HEK293T (cell line): ENCODE results near the gene TMEM203.

Source experiments
- CTCF ChIA-PET: fragments of 350-600 bp; formaldehyde crosslinking; extraction: SDS; loops from one replicate; lab custom pipeline; 2021; ENCODE audit warnings: antibody characterized with exemption, inconsistent platforms; lab: Yijun Ruan, JAX
- POLR2A ChIA-PET: fragments of 350-600 bp; formaldehyde crosslinking; extraction: SDS; loops from one replicate; lab custom pipeline; 2020; ENCODE audit warnings: antibody characterized with exemption, inconsistent platforms; lab: Yijun Ruan, JAX
- DNase-seq: peaks from one replicate; pipeline ENCODE4 v3.0.0; 2012; ENCODE audit warnings: mixed read lengths; ENCODE audit errors: extremely low spot score
- ARNT ChIP-seq: fragments of 450-650 bp; IDR thresholded peaks from 2 replicates; pipeline ENCODE4 v1.6.1; 2017; ENCODE audit warnings: mild to moderate bottlenecking
- BHLHE40 ChIP-seq: fragments of 450-650 bp; IDR thresholded peaks from 2 replicates; pipeline ENCODE4 v1.6.1; 2016; ENCODE audit warnings: mild to moderate bottlenecking, moderate library complexity, borderline replicate concordance
- CTBP1 ChIP-seq: fragments of 450-650 bp; IDR thresholded peaks from 2 replicates; pipeline ENCODE4 v1.6.1; 2016; ENCODE audit warnings: borderline replicate concordance
- ELF4 ChIP-seq: fragments of 450-650 bp; IDR thresholded peaks from 2 replicates; pipeline ENCODE4 v1.6.1; 2017; ENCODE audit warnings: antibody characterized with exemption
- FOXA1 ChIP-seq: fragments of 450-650 bp; IDR thresholded peaks from 2 replicates; pipeline ENCODE4 v1.6.1; 2016; ENCODE audit warnings: mild to moderate bottlenecking
- FOXK2 ChIP-seq: fragments of 450-650 bp; IDR thresholded peaks from 2 replicates; pipeline ENCODE4 v1.6.1; 2016; ENCODE audit warnings: mild to moderate bottlenecking
- FOXM1 ChIP-seq: fragments of 450-650 bp; IDR thresholded peaks from 2 replicates; pipeline ENCODE4 v1.6.1; 2017; ENCODE audit warnings: mild to moderate bottlenecking, borderline replicate concordance
- HDGF ChIP-seq: fragments of 450-650 bp; IDR thresholded peaks from 2 replicates; pipeline ENCODE4 v1.6.1; 2017; ENCODE audit warnings: antibody characterized with exemption, borderline replicate concordance
- L3MBTL2 ChIP-seq: fragments of 450-650 bp; conservative IDR thresholded peaks from 2 replicates; pipeline ENCODE4 v1.6.1; 2016; ENCODE audit warnings: mild to moderate bottlenecking
- LEF1 ChIP-seq: fragments of 450-650 bp; IDR thresholded peaks from 2 replicates; pipeline ENCODE4 v1.6.1; 2017; ENCODE audit warnings: mild to moderate bottlenecking, borderline replicate concordance
- NFRKB ChIP-seq: fragments of 450-650 bp; IDR thresholded peaks from 2 replicates; pipeline ENCODE4 v1.6.1; 2016; ENCODE audit warnings: mild to moderate bottlenecking, moderate library complexity
- SP1 ChIP-seq: fragments of 450-650 bp; IDR thresholded peaks from 2 replicates; pipeline ENCODE4 v1.6.1; 2017
- SUZ12 ChIP-seq: fragments of 450-650 bp; IDR thresholded peaks from 2 replicates; pipeline ENCODE4 v1.6.1; 2016; ENCODE audit warnings: mild to moderate bottlenecking
- TARDBP ChIP-seq: fragments of 450-650 bp; IDR thresholded peaks from 2 replicates; pipeline ENCODE4 v1.6.1; 2016
- ZNF384 ChIP-seq: fragments of 450-650 bp; IDR thresholded peaks from 2 replicates; pipeline ENCODE4 v1.6.1; 2016
- TF ChIP-seq, protein P1 (sequence below): fragments of 450-650 bp; IDR thresholded peaks from 2 replicates; pipeline ENCODE4 v1.6.1; 2016

The TMEM203 gene

DNA sequence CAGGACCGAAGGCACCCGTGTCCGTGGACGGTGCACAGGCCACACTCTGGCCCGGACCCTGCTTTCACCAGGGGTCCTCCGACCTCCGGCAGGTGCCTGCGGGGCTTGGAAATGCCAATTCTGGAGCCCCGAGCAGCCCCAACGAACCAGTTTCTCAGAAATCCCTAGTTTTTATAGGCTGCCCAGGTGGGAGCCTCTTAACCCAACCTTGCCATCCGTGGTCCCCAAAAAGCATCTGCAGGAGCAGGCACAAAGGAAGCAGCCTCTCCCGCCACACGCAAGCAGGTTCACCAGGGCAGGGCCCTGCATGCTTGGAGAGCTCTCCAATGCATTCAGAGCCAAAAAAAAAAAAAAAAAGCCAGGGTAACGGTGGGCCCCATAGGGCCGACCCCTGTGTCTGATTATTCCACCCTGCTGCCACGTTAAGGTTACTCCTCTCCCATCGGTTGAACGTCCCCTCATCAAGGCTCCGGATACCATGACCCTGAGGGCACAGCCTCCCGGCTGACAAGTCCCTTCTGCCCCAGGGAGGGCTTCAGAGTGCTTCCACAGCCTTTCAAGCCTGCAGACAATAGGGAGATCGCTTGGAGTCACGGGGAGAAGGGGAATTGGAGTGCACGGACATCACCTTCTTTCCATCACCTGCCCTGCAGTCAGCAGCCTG is 4.1 kb downstream of the TMEM203 start:
- ChIA-PET CTCF (interaction anchor here (0.7 kb wide), 1 partner anchor 35 kb away, joined by 3 read pairs; no protein-coding TSS in a partner anchor), POLR2A (interaction anchor here (0.9 to 2.0 kb wide), 13 partner anchors 11 to 72 kb away, joined by 3 to 16 read pairs (median 5); partner anchors contain the start of genes ANAPC2, RNF224, SSNA1 and TUBB4B)
- TF ChIP-seq BHLHE40 (no peak), LEF1 (no peak)
- TF ChIP-seq, protein P1, sequence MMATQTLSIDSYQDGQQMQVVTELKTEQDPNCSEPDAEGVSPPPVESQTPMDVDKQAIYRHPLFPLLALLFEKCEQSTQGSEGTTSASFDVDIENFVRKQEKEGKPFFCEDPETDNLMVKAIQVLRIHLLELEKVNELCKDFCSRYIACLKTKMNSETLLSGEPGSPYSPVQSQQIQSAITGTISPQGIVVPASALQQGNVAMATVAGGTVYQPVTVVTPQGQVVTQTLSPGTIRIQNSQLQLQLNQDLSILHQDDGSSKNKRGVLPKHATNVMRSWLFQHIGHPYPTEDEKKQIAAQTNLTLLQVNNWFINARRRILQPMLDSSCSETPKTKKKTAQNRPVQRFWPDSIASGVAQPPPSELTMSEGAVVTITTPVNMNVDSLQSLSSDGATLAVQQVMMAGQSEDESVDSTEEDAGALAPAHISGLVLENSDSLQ, result no peak
- DNase-seq, result no peak

DNA sequence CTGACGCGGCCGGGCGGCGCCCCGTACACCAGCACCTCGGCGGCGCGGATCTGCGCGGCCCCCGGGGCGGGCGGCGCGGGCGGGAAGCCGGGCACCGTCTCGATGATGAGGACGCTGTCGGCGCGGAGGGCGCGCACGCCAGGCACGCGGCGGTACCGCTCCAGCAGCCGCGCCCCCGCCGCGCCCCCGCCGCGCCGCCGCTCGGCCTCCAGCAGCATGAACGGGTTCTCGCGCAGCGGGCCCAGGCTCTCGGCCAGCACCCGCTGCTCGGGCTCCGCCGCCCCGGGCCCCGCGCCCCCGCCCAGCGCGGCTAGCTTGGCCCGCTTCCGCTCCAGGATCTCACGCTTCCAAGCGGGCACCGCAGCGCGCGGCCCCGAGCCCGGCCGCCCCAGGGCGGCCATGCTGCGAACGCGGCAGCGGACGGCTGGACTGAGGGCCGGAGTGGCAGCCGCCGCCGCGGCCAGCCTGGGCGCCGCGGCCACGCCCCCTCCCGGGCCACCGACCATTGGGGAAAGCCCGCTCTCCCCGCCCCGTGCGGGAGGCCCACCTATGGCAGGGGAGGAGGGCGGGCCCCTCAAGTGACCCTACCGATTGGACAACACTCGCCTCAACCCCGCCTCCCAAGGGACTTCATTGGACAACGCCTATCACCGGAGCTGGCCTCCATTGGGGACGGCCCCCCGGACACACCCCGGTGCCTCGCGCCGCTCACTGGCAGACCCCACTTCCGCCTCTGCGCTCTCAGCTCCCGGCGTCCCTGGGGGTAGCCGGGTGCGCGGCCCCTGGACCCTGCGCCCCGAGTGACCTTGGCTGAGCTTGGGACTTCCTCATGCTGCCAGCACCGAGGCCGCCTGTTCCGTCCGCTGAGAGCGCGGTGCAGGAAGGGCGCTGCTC is 4.9 kb downstream of the TMEM203 start, which contains the start of gene TPRN:
TPRN (minus strand) TSS at position 431 of the 894 bp plus-strand sequence; CDS start at position 401, 30 bp downstream.
- DNase-seq, result peak; percentile 99
- CTCF ChIA-PET, result interaction anchor here (0.7 kb wide), 1 partner anchor 36 kb away, joined by 3 read pairs; no protein-coding TSS in a partner anchor
- POLR2A ChIA-PET, result interaction anchor here (0.9 to 2.0 kb wide), 12 partner anchors 10 to 71 kb away, joined by 3 to 16 read pairs (median 4); partner anchors contain the start of genes ANAPC2, RNF224, SSNA1 and TUBB4B
- TF ChIP-seq, protein P1, result peak; percentile 68
- TF ChIP-seq FOXA1 (no peak), ARNT (no peak), HDGF (0 out of 2 replicates have a peak, but pooled peaks have one; percentile 57), ELF4 (peak; percentile 87), FOXM1 (0 out of 2 replicates have a peak, but pooled peaks have one; percentile 48), LEF1 (peak; percentile 50; the same call in 1 of the 2 replicates), FOXK2 (no peak), SP1 (0 out of 2 replicates have a peak, but pooled peaks have one; percentile 33)

DNA sequence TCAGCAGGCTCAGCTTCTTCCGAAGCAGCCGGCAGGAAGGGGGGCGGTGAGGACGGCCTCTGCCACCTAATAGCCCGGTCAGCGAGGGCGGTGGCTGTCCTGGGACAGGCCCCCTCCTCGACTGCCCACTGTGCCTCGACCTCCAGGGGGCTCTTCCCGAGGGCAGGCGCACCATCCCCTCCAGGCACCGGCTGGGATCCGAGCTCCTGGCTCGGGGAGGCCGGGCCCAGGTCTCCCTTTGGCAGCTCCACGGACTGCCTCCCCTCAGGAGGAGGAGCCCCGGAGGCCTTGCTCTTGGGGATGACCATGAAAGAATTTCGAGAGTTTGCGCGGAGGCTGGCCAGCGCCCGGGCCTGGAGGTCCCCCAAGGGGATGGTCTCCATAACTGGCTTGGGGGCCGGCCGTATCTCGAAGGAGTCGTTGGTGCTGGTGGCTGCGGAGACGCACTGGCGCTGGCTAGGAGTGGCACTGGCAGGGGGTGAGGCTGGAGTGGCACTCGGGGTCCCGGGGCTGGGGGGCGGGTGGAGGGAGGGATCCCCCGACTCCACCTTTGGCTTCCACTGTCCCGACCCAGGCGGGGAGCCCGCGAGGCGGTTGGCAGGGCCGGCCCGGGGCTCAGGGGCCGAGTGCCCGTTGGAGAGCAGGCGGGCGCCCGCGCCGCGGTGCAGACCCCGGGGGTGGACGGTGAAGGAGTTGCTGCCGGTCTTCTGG is 5.9 kb downstream of the TMEM203 start:
- CTCF ChIA-PET, result interaction anchor here (0.6 kb wide), 1 partner anchor 10 kb away, joined by 3 read pairs; no protein-coding TSS in a partner anchor
- POLR2A ChIA-PET, result interaction anchor here (1.1 to 3.4 kb wide), 5 partner anchors 11 to 70 kb away, joined by 3 to 19 read pairs (median 4); partner anchors contain the start of genes ANAPC2 and SSNA1
- TF ChIP-seq SUZ12, result no peak
- TF ChIP-seq, protein P1, result no peak
- TF ChIP-seq SP1, result no peak
- no peak for TF ChIP-seq NFRKB
- TF ChIP-seq FOXA1, result no peak
- no peak for TF ChIP-seq ELF4
- TF ChIP-seq ARNT, result no peak
- TF ChIP-seq L3MBTL2, result no peak
- TF ChIP-seq LEF1, result no peak
- TF ChIP-seq CTBP1, result no peak
- TF ChIP-seq ZNF384, result no peak
- TF ChIP-seq BHLHE40, result no peak
- DNase-seq, result no peak

DNA sequence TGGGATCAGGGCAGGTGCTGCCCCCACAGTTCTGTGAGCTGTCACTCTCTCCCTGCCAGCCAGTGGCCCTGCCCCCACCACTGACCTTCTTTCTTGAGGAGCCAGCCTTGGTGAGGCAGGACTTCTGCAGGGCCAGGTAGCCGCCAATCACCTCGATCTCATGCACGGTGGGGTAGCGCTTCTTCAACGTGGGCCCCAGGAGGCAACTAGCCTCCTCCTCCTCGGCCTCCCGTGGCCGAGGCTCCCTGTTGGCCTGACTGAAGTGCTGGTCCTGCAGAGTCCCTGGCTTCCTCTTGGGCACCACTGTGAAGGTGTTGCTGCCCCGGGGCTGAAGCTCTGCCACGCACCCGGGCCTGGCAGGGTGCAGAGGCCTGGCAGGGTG is 6.6 kb downstream of the TMEM203 start:
- DNase-seq, result no peak
- ChIA-PET CTCF (interaction anchor here (0.6 to 0.8 kb wide), 2 partner anchors 10 to 22 kb away, joined by 3 read pairs; no protein-coding TSS in a partner anchor), POLR2A (interaction anchor here (0.9 to 3.4 kb wide), 6 partner anchors 10 to 69 kb away, joined by 3 to 19 read pairs (median 4); partner anchors contain the start of genes ANAPC2 and SSNA1)
- TF ChIP-seq SUZ12, result no peak
- TF ChIP-seq NFRKB, result no peak
- TF ChIP-seq FOXM1, result no peak
- TF ChIP-seq HDGF, result no peak
- no peak for TF ChIP-seq FOXK2
- no peak for TF ChIP-seq ZNF384
- TF ChIP-seq FOXA1, result no peak
- TF ChIP-seq CTBP1, result no peak
- no peak for TF ChIP-seq BHLHE40
- TF ChIP-seq SP1, result no peak
- no peak for TF ChIP-seq ELF4
- TF ChIP-seq LEF1, result no peak
- no peak for TF ChIP-seq TARDBP
- no peak for TF ChIP-seq ARNT
- no peak for TF ChIP-seq L3MBTL2
- TF ChIP-seq, protein P1, result no peak; the same call in 1 of the 2 replicates
